GM21381 (cell line): ENCODE measurements around the gene E2F3.
A peak's percentile ranks its signal among the peaks of the same experiment; 100 is the strongest.
"Not testable (repeated sequence)": the region's sequence is repeated elsewhere in the genome, so short reads cannot be mapped to it uniquely, and the experiment has no call there.

Experiments
- ATAC-seq: cut with Tn5 transposase; IDR thresholded peaks from one replicate; pipeline ENCODE4 v1.9.1; 2021; ENCODE audit warnings: mild to moderate bottlenecking, moderate library complexity; ENCODE audit not compliant: unreplicated experiment

The E2F3 gene

DNA sequence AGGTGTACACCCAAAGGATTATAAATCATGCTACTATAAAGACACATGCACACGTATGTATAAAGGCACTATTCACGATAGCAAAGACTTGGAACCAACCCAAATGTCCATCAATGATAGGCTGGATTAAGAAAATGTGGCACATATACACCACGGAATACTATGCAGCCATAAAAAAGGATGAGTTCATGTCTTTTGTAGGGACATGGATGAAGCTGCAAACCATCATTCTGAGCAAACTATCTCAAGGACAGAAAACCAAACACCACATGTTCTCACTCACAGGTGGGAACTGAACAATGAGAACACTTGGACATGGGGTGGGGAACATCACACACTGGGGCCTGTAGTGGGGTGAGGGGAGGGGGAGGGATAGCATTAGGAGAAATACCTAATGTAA is 123.5 kb downstream of the E2F3 start:
- not testable (repeated sequence) for ATAC-seq

GRCh38 chr6:20529086-20529448 is 127.4 kb downstream of the E2F3 start:
- ATAC-seq: not testable (repeated sequence)

DNA sequence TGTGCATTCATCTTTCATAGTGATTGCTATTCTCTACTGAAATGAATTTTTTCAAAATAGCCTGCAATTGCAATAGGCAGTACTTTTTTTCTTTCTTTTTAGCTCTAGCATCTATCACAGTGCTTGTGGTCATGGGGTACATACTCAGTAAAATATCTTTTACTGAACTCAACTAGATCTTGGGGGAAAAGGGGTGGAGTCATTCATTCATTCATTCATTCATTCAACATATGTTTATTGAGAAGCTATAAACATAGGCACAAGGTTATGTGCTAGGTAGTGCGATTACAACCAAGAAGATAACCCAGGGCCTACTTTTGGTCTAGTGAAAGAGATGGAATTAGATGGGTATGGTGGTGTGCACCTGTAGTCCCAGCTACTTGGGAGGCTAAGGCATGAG is 131.2 kb downstream of the E2F3 start:
- ATAC-seq: no peak

DNA sequence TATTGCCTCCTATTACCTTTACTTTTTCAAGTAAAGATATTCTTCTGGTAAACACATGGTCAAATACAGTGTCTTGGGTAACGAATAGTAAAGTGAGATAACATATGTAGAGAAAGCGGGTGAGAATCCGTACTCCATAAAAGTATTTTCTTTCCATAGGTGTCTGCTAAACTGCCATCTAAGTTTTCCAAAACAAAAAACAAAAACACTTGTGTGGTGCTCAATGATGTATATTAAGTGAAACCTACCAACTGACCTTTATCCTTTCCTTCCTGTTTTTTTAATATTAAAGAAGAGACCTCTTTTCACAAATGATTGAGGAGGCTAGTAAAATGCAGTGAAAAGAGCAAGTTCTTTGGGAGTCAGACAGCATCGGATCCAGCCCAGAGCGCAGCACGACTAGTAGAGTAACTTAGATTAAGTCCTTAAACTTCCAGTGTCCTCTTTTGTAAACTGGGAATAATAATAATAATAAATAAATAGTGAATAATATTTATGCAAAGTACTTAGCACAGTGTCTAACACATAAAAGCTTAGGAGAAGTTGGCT is 132.1 kb downstream of the E2F3 start:
- ATAC-seq: peak; percentile 10

- peak; percentile 94 for ATAC-seq
These were observed 132.9 kb downstream of the E2F3 start, which contains the start of gene CDKAL1 for GRCh38 chr6:20534295-20535262. CDKAL1 (plus strand) TSS chr6:20534457; CDS start chr6:20546351, 11,894 bp downstream.

DNA sequence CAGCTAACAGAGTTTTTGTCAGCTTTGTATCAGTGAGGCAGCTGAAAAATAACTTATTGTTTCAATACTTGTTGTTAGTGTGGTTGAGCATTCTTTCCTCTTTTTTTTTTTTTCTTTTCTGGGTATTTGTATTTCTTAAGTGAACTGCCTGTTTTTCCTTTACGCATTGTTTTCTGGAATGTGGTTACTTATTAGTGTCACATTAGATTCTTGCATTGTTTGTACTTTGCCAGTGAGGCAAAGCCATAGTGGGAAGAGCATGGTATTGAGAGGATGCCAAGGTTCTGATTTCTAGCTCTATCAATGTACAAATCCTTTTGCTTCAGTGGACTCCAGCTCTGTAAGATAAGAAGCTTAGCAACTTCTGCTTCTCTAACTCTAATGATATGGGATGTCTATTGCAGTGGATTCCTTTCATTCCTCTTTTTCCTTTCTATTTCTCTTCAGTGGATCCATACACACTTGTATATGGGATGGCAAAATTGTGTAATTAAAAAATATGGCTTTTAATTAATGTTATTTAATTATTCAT is 136.5 kb downstream of the E2F3 start:
- ATAC-seq: no peak

DNA sequence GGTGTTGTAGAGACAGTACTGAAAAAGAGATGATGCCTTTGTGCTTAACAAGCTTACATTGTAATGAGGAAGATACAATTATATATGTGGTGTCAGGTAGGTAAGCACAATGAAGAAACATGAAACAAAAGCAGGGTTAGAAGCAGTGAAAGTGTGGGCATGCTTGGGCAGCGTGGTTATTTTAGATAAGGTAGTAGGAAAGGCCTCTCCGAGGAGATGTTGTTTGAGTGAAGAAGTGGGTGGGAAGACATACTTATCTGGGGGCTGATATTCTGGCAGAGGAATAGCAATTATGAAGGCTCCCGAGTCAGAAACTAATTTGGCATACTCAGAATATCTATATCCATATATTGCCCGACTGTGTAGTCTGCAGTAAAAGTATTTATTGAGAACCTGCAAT is 137.2 kb downstream of the E2F3 start:
- no peak for ATAC-seq

- no peak for ATAC-seq
These were observed 137.7 kb downstream of the E2F3 start for GRCh38 chr6:20539387-20539786.

DNA sequence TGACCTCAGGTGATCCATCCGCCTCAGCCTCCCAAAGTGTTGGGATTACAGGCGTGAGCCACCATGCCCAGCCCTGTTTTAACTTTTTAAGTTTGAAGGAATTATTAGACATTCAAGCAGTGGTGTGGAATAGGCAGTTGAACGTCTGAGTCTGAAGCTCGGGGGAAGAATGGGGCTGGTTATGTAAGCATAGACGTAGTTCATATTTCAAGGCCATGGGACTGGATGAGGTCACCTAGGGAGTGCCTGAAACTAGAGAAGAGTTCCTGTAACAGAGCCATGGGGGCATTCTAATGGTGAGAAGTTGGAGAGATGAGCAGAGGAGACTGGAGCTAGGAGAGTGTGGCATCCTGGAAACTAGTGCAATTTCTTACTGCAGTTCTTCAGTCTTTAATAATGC is 139.0 kb downstream of the E2F3 start:
- no peak for ATAC-seq

DNA sequence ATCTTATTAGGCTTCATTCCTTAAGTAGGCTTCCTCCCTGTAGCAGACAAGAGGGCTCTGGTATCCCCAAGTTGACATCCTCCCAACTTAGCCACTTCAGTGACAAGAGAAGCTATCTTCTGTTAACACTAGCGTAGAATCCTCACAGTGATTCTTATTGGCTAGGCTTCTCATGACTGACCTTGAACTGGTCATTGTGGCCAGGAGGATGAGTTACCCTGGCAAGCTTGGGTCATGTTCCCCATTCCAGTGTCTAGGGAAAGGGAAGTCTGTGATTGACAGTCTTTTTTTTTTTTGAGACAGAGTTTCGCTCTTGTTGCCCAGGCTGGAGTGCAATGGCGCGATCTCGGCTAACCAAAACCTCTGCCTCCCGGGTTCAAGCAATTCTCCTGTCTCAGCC is 139.7 kb downstream of the E2F3 start:
- ATAC-seq: no peak

DNA sequence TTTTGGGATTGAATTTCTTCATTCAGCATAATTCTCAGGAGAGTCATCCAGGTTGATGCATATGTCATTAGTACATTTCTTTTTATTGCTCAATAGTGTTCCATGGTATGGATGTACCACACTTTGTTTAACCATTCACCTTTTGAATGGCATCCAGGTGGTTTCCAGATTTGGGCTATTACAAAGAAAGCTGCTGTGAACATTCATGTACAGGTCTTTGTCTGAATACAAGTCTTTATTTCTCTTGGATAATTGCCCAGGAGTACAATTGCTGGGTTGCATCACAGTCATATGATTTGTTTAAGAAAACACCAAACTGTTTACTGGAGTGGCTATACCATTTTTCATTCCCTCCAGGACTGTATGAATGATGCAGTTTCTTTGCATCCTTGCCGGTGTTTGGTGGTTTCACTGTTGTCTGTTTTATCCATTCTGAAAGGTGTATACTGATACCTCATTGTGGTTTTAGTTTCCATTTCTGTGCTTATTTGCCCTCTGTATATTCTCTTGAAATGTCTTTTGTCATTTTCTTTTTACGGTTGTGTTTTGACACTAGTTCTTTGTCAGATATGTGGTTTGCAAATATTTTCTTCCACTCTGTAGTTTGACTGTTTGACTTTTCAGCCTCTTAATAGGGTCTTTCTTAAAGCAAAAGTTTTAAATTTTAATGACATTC is 141.4 kb downstream of the E2F3 start:
- peak; percentile 99 for ATAC-seq
